ENCODE measurements around the gene PKM. TPM values are rescaled to one million over a fixed set of nuclear protein-coding genes. Genes with fewer than 3 reads are reported as not detected.

The PKM gene
- total RNA-seq, 6 donors from 2014 or later = 278 to 569 (median 393) TPM

GRCh38 chr15:72196409-72197040 lies 34.5 kb downstream of the PKM start:
- Histone ChIP-seq H3K27ac (peak overlapping the region; percentile 78 to 84 (median 82)), H3K9me3 (no peaks in the 10 kb centered on the region), H3K4me1 (peaks cover 8 to 54% (median 29%) of the 10 kb centered on the region in 4 donors), H3K4me3 (peak overlapping the region in 3 of 4 donors; percentile 59), H3K27me3 (no peaks in the 10 kb centered on the region), H3K36me3 (peaks cover 18 to 33% (median 32%) of the 10 kb centered on the region in 4 donors)
- no peak for ATAC-seq (ENCODE audit: low FRiP score in 2 of 2)
- no peak for DNase-seq
- TF ChIP-seq EP300 (IDR thresholded peaks at IDR 0.05) (no peak), POLR2A (IDR thresholded peaks at IDR 0.05) (peak in 1 of 4 donors; percentile 40), POLR2AphosphoS5 (IDR thresholded peaks at IDR 0.05) (no peak)
- WGBS, 2 donors = 64 to 74% methylated on average over 13 of the region's 13 CpGs

DNA sequence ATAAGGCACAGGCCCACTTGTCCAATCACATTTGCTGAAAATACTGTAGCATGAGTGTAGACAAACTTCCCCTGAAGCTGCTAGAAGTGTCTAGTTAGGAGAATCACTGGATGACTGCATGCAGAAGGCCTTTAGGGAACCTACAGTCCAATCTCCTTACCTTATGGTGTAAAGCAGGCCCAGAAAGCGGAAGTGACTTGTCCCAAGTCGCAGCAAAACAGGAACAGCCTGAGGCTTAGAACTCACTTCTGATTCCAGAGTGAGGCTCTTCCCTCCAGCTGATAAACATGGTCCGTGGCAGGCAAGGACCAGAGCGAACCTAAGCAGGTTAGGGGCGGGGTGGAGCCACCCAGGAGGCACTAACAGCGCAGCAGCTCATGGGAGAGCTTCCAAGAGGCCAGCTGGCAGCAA lies 35.9 kb downstream of the PKM start:
- peaks cover 8 to 54% (median 29%) of the 10 kb centered on the region in 4 donors for H3K4me1 ChIP-seq
- no peaks in the 10 kb centered on the region for H3K27me3 ChIP-seq
- H3K9me3 ChIP-seq = no peaks in the 10 kb centered on the region
- no peak overlapping the region for H3K4me3 ChIP-seq
- no peak for TF ChIP-seq EP300 (IDR thresholded peaks at IDR 0.05)
- TF ChIP-seq, protein P1, sequence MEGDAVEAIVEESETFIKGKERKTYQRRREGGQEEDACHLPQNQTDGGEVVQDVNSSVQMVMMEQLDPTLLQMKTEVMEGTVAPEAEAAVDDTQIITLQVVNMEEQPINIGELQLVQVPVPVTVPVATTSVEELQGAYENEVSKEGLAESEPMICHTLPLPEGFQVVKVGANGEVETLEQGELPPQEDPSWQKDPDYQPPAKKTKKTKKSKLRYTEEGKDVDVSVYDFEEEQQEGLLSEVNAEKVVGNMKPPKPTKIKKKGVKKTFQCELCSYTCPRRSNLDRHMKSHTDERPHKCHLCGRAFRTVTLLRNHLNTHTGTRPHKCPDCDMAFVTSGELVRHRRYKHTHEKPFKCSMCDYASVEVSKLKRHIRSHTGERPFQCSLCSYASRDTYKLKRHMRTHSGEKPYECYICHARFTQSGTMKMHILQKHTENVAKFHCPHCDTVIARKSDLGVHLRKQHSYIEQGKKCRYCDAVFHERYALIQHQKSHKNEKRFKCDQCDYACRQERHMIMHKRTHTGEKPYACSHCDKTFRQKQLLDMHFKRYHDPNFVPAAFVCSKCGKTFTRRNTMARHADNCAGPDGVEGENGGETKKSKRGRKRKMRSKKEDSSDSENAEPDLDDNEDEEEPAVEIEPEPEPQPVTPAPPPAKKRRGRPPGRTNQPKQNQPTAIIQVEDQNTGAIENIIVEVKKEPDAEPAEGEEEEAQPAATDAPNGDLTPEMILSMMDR (IDR thresholded peaks at IDR 0.05) = no peak
- TF ChIP-seq POLR2A (IDR thresholded peaks at IDR 0.05) = peak in 1 of 4 donors; percentile 35
- peak in 1 of 2 donors; percentile 39 for TF ChIP-seq POLR2AphosphoS5 (IDR thresholded peaks at IDR 0.05)
- WGBS, 2 donors = 46 to 65% methylated on average over 6 of the region's 6 CpGs
- H3K27ac ChIP-seq = peak overlapping the region; percentile 46 to 84 (median 73)
- peak; percentile 53 to 59 for ATAC-seq (ENCODE audit: low FRiP score in 2 of 2)
- peaks cover 6 to 19% (median 18%) of the 10 kb centered on the region in 4 donors for H3K36me3 ChIP-seq
- DNase-seq = peak in 1 of 2 donors; percentile 81

DNA sequence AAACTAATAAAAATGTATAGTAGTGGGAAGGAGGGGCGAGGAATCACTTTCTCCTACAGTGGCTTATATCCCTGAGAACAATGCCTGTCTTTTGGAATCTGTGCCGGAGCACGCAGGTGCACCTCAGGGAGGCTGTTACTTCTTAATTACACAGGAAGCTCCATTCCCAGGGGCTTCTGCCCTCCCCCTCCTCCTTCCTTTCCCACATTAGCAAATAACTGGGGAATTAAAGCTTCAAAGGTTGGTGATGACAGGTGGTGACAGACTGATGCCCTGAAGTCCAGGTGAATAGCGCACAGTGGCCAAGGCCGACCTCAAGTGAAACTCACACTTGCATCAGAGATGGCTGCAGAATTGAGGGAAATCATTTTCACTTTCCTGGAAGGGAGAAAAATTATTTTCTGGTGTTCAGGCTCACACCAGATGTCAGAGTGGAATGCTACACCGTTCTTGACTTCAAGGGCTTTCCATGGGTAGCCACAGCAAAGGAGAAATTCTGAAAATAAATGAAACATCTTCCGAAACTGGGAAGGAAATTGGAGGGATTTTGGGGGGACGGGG lies 37.1 kb downstream of the PKM start:
- DNase-seq = peak in 1 of 2 donors; percentile 3
- TF ChIP-seq POLR2AphosphoS5 (IDR thresholded peaks at IDR 0.05) = no peak
- TF ChIP-seq, protein P1 (IDR thresholded peaks at IDR 0.05) = no peak
- no peak for TF ChIP-seq EP300 (IDR thresholded peaks at IDR 0.05)
- TF ChIP-seq POLR2A (IDR thresholded peaks at IDR 0.05) = no peak
- H3K9me3 ChIP-seq = no peaks in the 10 kb centered on the region
- H3K4me1 ChIP-seq = peaks cover 8 to 43% (median 19%) of the 10 kb centered on the region in 4 donors
- peak overlapping the region; percentile 14 to 84 (median 29) for H3K27ac ChIP-seq
- peaks cover 2 to 8% (median 6%) of the 10 kb centered on the region in 4 donors for H3K36me3 ChIP-seq
- 83 to 90% methylated on average over 8 of the region's 8 CpGs for WGBS, 2 donors
- H3K4me3 ChIP-seq = no peak overlapping the region
- H3K27me3 ChIP-seq = no peaks in the 10 kb centered on the region
- no peak for ATAC-seq (ENCODE audit: low FRiP score in 2 of 2)

- no peaks in the 10 kb centered on the region for H3K36me3 ChIP-seq
- peaks cover 4 to 28% (median 12%) of the 10 kb centered on the region in 4 donors for H3K4me1 ChIP-seq
- TF ChIP-seq POLR2A (IDR thresholded peaks at IDR 0.05) (no peak), EP300 (IDR thresholded peaks at IDR 0.05) (no peak), POLR2AphosphoS5 (IDR thresholded peaks at IDR 0.05) (no peak)
- TF ChIP-seq, protein P1 (IDR thresholded peaks at IDR 0.05) = no peak
- H3K27me3 ChIP-seq = no peaks in the 10 kb centered on the region
- ATAC-seq (ENCODE audit: low FRiP score in 2 of 2) = no peak
- no peak overlapping the region for H3K27ac ChIP-seq
- 69% methylated on average over 3 of the region's 3 CpGs for WGBS, 2 donors
- no peak overlapping the region for H3K4me3 ChIP-seq
- no peaks in the 10 kb centered on the region for H3K9me3 ChIP-seq
- DNase-seq = no peak
Measured at GRCh38 chr15:72192416-72192815, 38.6 kb downstream of the PKM start.

- Histone ChIP-seq H3K9me3 (no peaks in the 10 kb centered on the region), H3K27me3 (peaks cover 0 to under 1% (median under 1%) of the 10 kb centered on the region in 4 donors), H3K36me3 (no peaks in the 10 kb centered on the region), H3K4me3 (no peak overlapping the region), H3K27ac (no peak overlapping the region), H3K4me1 (peaks cover 0 to 5% (median 1%) of the 10 kb centered on the region in 4 donors)
- ATAC-seq (ENCODE audit: low FRiP score in 2 of 2) (no peak), DNase-seq (no peak)
- 88 to 89% methylated on average over 2 of the region's 2 CpGs for WGBS, 2 donors
- TF ChIP-seq, protein P1 (IDR thresholded peaks at IDR 0.05) = no peak
- TF ChIP-seq POLR2AphosphoS5 (IDR thresholded peaks at IDR 0.05) (no peak), EP300 (IDR thresholded peaks at IDR 0.05) (no peak), POLR2A (IDR thresholded peaks at IDR 0.05) (no peak)
Measured at GRCh38 chr15:72189250-72189902, 41.6 kb downstream of the PKM start.

All from upper lobe of left lung (tissue), 6 donors.